Endothelial cell of umbilical vein (primary cell): Measurements from ENCODE around the gene AMER3.

Experiments
- MYC ChIP-seq: IDR thresholded peaks from one replicate; pipeline ENCODE4 v1.6.1; 2011; ENCODE audit warnings: mild to moderate bottlenecking, low read depth, low read length
- POLR2A ChIP-seq: IDR thresholded peaks from 2 replicates; pipeline ENCODE4 v1.6.1; 2012; ENCODE audit warnings: low read depth, mild to moderate bottlenecking, control low read depth, low read length
- POLR2AphosphoS5 ChIP-seq: IDR thresholded peaks from 2 replicates; pipeline ENCODE4 v1.6.1; 2012; ENCODE audit warnings: low read depth, mild to moderate bottlenecking, control low read depth, low read length, moderate library complexity; ENCODE audit not compliant: insufficient read depth
- TF ChIP-seq, protein P1 (sequence below), 2 donors: IDR thresholded peaks; 1 replicate in 1 of 2; 2 replicates in 1 of 2; pipeline ENCODE4 v1.5.1; 2011; ENCODE audit warnings: low read length in 2 of 2, mild to moderate bottlenecking in 2 of 2, moderate library complexity in 2 of 2, control low read depth in 1 of 2, inconsistent platforms in 1 of 2, low read depth in 1 of 2; ENCODE audit not compliant: insufficient read depth in 1 of 2; ENCODE audit errors: extremely low read depth in 1 of 2

DNA sequence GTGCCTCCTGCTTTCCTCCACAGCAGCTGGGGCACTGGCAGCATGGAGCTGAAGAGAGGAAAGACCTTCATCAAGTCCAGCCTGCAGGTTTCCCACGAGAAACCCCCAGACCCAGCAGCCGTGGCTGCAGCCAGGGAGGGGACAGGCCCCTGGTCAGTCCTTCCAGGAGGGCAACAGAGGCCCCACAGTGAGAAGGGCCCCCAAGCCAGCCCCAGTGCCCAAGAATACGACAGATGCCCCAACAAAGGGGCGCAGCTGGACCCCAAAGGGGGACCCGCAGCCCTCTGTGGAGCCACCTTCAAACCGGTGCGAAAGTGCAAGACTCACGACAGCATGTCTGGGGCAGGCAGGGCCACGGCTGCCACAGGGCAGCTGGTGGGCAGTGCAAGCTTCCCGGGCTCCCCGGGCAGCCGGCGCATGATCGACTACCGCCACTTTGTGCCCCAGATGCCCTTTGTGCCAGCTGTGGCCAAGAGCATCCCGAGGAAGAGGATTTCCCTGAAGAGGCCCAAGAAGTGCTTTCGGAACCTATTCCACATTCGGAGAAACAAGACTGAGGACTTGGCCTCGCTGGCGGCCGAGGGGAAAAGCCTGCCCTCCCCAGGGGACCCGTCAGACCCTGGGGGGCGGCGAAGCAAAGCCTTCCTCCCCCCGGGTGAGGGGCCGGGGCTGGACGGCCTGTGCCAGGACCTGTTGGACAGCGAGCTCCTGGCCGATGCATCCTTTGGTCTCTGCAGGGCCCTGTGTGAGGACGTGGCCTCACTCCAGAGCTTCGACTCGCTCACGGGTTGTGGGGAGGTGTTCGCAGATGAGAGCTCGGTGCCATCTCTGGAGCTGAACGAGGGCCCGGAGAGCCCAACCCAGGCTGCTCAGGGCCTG lies 6.9 kb downstream of the AMER3 start:
- TF ChIP-seq, protein P1, sequence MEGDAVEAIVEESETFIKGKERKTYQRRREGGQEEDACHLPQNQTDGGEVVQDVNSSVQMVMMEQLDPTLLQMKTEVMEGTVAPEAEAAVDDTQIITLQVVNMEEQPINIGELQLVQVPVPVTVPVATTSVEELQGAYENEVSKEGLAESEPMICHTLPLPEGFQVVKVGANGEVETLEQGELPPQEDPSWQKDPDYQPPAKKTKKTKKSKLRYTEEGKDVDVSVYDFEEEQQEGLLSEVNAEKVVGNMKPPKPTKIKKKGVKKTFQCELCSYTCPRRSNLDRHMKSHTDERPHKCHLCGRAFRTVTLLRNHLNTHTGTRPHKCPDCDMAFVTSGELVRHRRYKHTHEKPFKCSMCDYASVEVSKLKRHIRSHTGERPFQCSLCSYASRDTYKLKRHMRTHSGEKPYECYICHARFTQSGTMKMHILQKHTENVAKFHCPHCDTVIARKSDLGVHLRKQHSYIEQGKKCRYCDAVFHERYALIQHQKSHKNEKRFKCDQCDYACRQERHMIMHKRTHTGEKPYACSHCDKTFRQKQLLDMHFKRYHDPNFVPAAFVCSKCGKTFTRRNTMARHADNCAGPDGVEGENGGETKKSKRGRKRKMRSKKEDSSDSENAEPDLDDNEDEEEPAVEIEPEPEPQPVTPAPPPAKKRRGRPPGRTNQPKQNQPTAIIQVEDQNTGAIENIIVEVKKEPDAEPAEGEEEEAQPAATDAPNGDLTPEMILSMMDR (IDR thresholded peaks at IDR 0.05; ENCODE audit: extremely low read depth in 1 of 2, insufficient read depth in 1 of 2, low read depth in 1 of 2, low read length in 2 of 2): no peak
- TF ChIP-seq POLR2A: no peak
- no peak for TF ChIP-seq POLR2AphosphoS5
- TF ChIP-seq MYC: no peak
